Smooth muscle cell of the pulmonary artery (primary cell): ENCODE data around the gene SHH. TPM values are rescaled to one million over a fixed set of nuclear protein-coding genes. Genes with fewer than 3 reads are reported as not detected.

ENCODE experiments used
- total RNA-seq: library from RNA; depleted of rRNA; stranded (reverse); fragments of >200 nt; gene quantifications from 2 replicates; pipeline ENCODE4 v1.2.3, GENCODE V29; 2014

SHH gene
- total RNA-seq = not detected in 2 replicates

DNA sequence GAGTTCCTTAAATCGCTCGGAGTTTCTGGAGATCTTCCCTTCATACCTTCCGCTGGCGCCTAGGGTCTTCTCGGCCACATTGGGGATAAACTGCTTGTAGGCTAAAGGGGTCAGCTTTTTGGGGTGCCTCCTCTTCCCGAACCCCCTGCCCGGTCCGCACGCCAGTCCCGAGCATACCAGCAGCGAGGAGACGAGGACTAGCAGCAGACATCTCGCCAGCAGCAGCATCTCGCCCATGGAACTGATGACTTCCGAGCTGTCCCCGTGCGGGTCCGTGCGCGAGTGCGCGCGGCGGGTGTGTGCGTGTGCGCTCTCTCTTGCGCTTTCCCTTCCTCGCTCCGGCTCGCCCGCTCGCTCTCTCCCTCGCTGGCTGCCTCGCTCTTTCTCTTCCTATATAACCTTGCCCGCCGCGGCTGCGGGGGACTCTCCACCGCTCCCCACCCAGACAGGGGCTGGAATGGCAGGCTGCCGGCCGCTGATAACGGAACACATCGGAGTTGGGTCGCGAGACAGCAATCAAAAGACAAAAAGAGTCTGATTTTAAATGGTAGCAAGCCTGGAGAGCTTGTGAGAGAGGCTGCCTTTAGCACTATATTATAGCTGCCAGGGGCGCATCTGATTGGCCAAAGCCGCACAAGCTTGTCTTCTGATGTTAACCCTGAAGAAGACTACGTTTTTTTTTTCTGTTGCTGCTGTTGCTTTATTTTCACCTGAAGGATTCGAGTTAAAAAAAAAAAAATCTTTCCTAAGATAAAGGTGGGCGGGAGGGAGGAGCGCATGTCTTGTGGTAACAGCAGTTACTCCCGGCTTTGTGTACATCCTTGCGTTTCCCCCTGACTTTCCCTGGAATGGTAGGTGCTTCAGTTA, at the start of gene SHH:
Gene SHH, minus strand, starts transcription at position 569 of the 867 bp plus-strand sequence. Its CDS starts 341 bp downstream, at position 228.

Other genes with a start within 250 kb of the SHH start
- 26.8 and 27.9 TPM in 2 replicates for gene RBM33, start 167.8 kb downstream of the SHH start, total RNA-seq